Hematopoietic multipotent progenitor cell treated with erythropoietin and hydrocortisone succinate and interleukin-3 and kit ligand, for 15 days (in vitro differentiated cells): ENCODE data around the gene GPR52.
"Not testable (repeated sequence)": the region's sequence is repeated elsewhere in the genome, so short reads cannot be mapped to it uniquely, and the experiment has no call there.

Experiments
- DNase-seq: peaks from one replicate; pipeline ENCODE4 v3.0.0-alpha.2; 2015; ENCODE audit warnings: low spot score

The GPR52 gene

GRCh38 chr1:174447866-174448530 lies at the start of gene GPR52:
Gene GPR52, plus strand, starts transcription at chr1:174447964. Its CDS starts 148 bp downstream, at chr1:174448112.
- no peak for DNase-seq

GRCh38 chr1:174398246-174398645 lies 49.5 kb upstream of the GPR52 start:
- DNase-seq = no peak

- DNase-seq = no peak
These were observed 48.6 kb upstream of the GPR52 start for GRCh38 chr1:174399211-174399610.

DNA sequence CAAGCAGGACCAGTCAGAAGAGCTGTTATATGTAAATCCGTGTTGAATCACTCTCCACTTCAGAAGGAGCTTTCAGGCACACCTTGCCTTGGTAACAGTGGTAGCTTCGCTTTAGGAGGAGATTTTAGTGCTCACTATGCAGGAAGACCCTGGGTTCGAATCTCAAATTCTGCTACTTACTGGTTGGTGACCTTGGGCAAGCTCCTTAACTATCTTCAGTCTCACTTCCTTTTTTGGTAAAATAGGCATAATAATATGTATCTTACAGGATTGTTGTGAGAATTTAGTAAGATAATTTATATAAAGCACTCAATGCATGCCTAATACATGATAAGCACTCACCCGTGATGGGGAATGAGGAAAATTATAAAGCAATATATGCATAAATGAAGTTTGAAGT lies 46.7 kb upstream of the GPR52 start:
- DNase-seq = no peak

DNA sequence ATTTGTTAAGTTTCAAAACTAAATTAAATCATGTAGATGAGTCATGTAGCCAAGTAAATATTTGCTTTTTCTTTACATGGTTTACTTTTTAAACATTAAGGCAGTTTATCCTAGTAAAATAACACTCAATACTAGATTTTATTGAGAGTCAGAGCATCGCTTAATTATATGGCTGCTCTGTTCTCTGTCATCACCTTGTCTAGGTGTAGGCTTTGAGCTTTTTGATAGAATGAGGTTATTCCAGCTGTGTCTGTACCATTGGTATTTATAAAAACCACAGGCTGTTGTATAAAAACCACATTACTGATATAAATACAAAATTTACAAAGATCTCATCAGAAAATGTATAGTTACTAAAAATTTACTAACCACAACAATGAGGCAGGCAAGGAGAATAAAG lies 42.5 kb upstream of the GPR52 start:
- DNase-seq = no peak

DNA sequence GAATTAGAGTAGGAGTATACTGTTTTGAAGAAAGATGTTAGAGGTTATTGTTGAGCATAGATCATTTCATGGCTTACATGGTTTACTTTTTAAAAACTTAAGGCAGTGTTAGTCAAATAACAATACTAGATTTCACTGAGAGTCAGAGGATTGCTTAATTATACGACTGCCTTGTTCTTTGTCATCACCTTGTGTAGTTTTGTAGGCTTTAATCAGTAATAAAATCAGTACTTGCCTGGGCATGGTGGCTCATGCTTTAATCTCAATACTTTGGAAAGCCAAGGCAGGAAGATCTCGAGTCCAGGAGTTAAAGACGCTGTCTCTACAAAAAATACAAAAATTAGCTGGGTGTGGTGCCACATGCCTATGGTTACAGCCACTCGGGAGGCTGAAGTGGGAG lies 41.3 kb upstream of the GPR52 start:
- DNase-seq = no peak

- DNase-seq = no peak
These were observed 40.1 kb upstream of the GPR52 start for GRCh38 chr1:174407665-174408064.

GRCh38 chr1:174408146-174408545 lies 39.6 kb upstream of the GPR52 start:
- DNase-seq = no peak

GRCh38 chr1:174409801-174410200 lies 38.0 kb upstream of the GPR52 start:
- not testable (repeated sequence) for DNase-seq

DNA sequence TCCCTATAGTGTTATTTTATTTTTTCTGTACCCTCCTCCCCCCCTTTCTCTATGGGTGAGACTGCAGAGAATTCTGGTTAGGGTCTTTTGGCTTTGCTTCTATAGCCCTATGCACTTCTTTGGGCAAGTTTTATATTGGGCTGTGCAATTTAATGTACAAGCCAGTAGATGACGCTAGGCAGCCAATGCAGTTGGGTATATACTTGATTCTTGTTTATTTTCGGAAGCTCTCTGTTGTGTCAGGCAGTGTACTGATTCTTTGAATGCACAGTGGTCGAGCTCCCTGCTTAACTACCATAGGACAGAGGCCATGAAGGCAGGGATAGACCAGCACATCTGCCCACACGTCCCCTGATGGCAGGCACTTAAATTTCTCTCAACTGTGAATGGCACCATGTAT lies 34.1 kb upstream of the GPR52 start:
- DNase-seq = no peak

DNA sequence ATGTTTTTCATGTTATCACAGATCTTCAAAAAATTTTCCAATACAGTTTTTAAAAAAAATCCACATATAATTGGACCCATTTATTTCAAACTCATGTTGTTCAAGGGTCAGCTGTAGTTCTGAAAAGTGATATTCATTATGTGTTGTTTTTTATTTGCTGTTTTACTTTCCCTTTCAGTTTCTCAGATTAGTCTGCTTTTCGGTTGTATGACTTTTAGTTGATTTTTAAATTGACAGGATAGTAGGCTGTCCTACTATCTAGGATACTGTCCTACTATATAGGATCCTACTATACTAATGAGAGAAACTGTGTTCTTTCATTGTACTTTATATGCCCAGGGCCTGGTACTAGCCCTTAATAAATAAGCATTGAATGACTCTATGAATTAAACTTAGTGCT lies 33.6 kb upstream of the GPR52 start:
- DNase-seq = no peak

DNA sequence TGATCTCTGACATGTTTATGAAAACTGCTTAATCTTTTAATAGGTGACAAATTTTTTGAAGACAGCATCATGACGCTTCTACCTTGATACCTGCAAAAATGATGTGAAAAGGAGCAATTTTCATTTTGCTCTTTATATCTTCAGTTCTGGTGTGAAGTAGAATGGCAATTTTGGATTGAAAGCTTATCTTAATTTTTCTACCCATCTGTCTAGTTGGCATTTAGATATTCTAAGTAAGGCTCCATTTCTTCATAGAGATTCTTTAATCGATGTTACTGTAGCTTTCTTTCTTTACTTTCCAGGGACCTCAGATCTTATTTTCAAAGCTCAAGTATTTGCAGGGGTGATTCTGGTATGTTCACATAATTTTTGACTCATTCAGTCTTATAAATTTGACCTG lies 32.3 kb upstream of the GPR52 start:
- DNase-seq = no peak

DNA sequence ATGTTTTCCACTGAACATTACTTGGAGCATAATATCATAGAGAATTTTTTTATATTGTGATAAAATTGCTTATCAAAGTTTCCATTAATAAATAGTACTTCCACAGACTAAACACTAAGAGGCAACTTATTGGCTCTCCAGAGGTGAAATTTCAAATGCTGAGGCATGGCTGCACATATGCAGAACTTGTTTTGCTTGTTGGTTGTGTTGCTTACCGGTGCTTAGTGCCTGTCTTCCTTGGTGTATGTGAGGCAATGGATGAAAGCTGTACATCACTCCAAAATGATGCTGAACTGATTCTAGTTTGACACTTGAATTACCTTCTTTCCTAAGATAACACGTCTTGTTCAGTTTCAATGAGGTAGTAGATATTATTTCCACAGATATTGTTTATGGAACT lies 29.8 kb upstream of the GPR52 start:
- no peak for DNase-seq

DNA sequence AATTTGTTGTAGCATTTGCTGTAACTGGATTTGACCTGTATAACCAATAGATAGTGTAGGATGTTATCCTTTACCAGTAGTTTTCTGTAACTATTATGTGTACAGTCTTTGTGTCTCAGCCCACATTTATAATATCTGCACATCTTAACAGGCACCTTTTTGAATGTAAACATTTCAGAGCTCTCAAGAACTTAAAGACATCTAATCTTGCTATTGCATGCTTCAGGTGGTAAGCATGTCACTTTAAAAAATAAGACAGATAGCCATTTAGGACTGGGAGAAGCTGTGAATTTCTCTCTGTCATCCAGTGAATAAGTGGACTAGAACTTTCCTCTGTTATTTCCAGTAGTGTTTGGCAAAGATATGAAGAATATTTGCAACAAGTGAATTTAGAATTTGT lies 22.6 kb upstream of the GPR52 start:
- no peak for DNase-seq

DNA sequence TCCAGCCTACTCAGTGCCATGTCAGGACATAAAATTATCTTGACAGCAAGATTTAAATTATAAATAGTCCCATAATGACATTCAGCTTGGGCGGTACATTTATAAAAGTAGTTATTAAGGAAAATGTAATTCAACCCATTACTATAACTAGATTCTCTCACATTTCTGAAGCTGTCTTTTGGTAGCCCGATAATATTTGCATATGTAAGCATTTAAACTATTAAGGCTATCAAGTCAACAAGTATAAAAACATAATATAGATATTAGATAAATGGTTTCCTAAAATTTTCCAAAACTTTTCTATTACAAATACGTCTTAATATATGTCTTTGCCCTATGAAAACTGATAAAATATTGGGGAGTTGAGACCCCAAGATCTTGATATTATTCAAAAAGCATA lies 21.6 kb upstream of the GPR52 start:
- no peak for DNase-seq

DNA sequence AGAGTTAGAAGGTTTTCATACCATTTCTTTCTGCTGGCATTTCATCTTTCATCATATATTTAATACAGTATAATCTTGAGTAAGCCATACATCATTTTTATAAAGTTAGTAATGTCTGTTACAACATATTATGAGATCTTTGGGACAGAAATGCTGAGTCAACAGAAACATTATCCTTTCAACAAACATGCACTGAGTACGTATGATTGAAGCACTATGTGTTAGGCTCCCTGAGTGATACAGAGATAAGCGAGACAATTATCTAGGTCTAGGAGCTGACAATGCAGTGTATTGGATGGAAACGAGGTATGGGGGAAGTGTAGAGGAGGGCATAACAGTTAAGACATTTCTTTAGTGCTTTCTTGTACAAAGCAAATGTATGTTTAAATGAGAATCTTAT lies 19.7 kb upstream of the GPR52 start:
- no peak for DNase-seq

GRCh38 chr1:174428739-174429138 lies 19.0 kb upstream of the GPR52 start:
- no peak for DNase-seq

- DNase-seq = no peak
These were observed 14.3 kb upstream of the GPR52 start for GRCh38 chr1:174433451-174433850.

- no peak for DNase-seq
These were observed 2.4 kb upstream of the GPR52 start for GRCh38 chr1:174445351-174445750.

DNA sequence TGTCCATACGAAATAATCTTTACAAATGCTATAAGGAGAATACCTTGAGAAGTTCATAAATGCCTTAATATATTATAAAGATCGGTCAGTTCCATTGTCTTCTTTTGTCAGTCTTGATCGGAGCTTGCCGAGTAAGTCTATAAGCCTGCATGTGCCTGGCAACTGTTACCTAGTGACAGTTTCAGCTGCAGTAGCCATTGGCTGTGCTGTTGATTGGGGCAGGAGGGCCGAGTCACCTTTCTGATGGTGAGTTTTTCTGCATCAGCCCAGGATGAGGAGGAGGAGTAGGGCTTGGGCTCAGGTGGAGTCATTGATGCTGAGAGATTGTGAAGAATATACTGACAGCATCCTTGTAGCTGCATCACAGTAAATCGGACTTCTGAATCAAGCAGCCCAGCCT lies 1.9 kb upstream of the GPR52 start:
- DNase-seq = no peak

DNA sequence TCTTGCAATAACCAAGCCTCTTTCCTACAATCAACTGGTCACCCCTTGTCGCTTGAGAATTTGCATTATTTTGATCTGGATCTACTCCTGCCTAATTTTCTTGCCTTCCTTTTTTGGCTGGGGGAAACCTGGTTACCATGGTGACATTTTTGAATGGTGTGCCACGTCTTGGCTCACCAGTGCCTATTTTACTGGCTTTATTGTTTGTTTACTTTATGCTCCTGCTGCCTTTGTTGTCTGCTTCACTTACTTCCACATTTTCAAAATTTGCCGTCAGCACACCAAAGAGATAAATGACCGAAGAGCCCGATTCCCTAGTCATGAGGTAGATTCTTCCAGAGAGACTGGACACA lies 743 bp downstream of the GPR52 start:
- DNase-seq = no peak

- no peak for DNase-seq
These were observed 1.2 kb downstream of the GPR52 start for GRCh38 chr1:174448974-174449373.

GRCh38 chr1:174451408-174451807 lies 3.6 kb downstream of the GPR52 start:
- DNase-seq = no peak

DNA sequence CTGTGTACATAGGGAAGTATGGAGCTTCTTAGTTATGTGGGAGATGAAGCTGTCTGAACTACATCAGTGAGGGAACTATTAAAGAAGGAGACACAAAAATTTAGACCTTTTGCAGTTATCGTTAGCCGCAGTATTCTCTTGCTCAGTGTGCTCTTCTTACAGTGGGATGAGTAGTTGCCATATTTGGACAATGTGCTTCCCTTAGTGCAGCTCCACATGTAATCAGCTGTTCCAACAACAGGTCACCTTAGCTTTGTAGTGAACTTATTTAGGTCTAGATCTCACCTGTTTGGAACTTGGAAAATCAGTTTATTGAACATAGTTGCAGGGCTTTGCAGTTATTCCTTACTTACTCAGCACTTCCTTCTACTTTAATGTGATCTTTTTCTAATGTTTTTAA lies 18.1 kb downstream of the GPR52 start:
- DNase-seq = no peak

GRCh38 chr1:174466607-174467006 lies 18.8 kb downstream of the GPR52 start:
- no peak for DNase-seq
